GM12892 (cell line): ENCODE results near the gene SANBR.
A peak's percentile ranks its signal among the peaks of the same experiment; 100 is the strongest.

Source experiments
- POLR2A ChIP-seq: IDR thresholded peaks from 2 replicates; pipeline ENCODE4 v1.6.1; 2011; ENCODE audit warnings: low read depth, low read length, control low read depth
- POLR2AphosphoS5 ChIP-seq: IDR thresholded peaks from 2 replicates; pipeline ENCODE4 v1.6.1; 2011; ENCODE audit warnings: low read depth, low read length, control low read depth

- peak; percentile 60 for TF ChIP-seq POLR2A
- peak; percentile 74 for TF ChIP-seq POLR2AphosphoS5
Observed at GRCh38 chr2:61017003-61017555, 48.6 kb upstream of the SANBR start.
